Stimulated activated CD4-positive, alpha-beta T cell treated with anti-CD3 and anti-CD28 coated beads, Interleukin-1b, Interleukin-23, amount 100 ng/mL, for 24 hours (primary cell): ENCODE data around the gene BRF1.
"Not testable (repeated sequence)": the region's sequence is repeated elsewhere in the genome, so short reads cannot be mapped to it uniquely, and the experiment has no call there.

Experiments
- DNase-seq, 4 experiments: peaks; one replicate each; pipeline ENCODE4 v3.0.0-alpha.2; 2020; ENCODE audit warnings: low read depth in 4 of 4, low spot score in 1 of 4

Gene BRF1

DNA sequence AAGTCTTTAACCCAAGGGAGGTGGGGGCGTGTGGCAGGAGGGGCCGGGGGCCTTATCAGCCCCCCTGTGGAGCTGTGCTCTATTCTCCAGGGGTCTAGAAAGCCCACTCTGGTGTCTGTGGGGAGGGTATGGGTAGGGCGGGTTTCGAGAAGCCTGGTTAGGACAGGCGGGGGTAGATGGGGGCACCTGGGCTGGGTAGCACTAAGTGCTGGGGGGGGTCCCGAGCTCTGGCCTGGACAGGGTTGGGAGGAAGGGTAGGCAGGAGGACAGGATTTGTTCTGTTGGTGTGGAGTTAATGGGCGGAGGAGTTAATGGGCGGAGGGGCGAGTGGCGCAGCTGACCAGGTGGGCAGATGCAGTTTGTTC, 15.8 kb upstream of the BRF1 start:
- no peak for DNase-seq

DNA sequence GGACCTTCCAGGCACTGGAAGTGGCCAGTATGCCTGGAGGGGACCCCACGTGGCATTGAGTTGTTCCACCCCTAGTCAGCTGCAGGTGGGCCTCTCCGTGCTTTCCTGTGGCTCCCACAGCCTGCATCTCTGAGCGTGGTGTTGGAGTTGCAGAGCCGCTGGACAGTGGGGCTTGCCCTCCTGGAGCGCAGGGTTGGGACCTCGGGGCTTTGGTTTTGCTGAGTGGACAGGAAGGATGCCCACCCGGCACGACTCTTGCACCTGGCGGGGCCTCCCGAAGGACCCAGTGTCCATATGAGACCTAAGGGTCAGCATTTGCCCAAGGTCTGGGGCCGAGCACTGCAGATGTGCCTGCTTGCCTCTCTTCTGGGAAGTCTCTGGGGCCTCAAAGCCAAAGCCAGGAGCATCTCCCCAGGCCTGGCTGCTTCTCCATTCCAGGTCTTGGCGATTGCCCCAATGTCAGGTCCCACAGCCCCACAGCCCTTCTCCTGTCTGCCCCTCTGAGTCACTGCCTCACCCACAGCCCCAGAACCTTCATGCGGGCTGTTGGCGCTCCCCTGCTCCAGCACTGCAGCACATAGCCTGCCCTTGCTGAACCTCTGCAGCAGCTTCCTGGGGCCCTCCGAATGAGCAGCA, 15.3 kb upstream of the BRF1 start:
- DNase-seq = no peak

DNA sequence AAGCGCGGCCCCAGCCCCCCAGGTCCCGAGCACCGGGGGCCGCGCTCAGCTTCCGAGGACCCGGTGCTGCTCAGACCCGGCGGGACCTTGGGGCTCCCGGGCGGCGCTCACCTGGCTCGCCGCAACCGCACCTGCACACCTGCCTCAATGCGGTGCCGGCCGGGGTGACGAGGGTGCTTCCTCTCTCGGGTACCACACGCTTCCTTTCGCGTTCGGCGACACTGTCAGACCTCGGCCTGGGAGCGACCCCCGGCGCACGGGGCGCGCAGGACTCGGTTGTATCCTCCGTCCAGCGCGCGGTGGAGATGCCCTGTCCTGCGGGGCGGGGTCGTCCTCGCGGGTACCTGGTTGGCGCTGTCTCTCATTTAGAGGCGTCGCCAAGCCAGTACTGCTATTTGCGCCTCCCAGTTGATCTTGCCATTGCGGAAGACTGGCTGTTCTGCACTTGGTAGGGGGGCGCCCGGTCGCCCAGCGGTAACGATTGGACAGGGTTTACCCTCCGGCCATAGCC, 14.5 kb upstream of the BRF1 start:
- no peak for DNase-seq

DNA sequence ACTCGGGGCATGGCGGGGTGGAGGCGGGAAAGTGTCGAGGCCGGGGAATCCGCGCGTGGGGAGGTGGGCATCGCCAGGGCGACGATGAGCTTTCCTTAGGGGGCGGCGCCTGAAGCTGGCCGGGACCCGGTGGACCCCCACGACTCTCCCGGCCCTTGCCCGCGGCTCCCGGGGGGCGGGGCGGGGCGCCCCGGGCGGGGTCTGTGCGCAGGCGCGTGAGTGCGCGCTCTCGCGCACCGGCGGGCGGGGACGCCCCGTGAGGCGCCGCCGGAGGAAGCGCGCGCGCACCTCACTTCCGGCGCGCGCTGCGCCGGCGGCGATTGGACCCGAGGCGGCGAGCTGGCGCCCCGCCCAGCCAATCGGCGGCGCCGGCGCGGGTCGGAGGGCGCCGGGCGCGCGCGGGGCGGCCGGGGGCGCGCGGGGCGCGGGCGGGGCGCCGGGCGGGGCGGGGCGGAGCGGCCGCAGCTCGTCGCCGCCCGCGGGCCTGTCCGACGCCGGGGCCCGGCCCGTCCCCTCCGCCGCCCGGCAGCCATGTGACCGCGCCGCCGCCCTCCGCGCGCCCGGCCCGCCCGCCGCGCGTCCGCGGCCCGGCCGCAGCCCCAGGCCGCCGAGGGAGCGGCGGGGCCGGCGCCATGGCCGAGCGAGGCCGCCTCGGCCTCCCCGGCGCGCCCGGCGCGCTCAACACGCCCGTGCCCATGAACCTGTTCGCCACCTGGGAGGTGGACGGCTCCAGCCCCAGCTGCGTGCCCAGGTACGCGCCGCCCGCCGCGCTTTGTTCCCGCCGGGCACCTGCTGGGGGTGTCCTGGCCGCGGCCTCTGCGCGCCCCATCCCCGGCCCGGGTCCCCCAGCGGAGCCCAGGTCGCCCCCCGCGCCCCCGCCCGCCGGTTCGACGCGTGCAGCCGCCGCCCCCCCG, 13.7 kb upstream of the BRF1 start, which contains the start of gene PACS2:
PACS2 (plus strand) TSS at position 462 of the 914 bp plus-strand sequence; CDS start at position 633, 171 bp downstream.
- DNase-seq = peak; percentile 38 to 57 (median 54)

DNA sequence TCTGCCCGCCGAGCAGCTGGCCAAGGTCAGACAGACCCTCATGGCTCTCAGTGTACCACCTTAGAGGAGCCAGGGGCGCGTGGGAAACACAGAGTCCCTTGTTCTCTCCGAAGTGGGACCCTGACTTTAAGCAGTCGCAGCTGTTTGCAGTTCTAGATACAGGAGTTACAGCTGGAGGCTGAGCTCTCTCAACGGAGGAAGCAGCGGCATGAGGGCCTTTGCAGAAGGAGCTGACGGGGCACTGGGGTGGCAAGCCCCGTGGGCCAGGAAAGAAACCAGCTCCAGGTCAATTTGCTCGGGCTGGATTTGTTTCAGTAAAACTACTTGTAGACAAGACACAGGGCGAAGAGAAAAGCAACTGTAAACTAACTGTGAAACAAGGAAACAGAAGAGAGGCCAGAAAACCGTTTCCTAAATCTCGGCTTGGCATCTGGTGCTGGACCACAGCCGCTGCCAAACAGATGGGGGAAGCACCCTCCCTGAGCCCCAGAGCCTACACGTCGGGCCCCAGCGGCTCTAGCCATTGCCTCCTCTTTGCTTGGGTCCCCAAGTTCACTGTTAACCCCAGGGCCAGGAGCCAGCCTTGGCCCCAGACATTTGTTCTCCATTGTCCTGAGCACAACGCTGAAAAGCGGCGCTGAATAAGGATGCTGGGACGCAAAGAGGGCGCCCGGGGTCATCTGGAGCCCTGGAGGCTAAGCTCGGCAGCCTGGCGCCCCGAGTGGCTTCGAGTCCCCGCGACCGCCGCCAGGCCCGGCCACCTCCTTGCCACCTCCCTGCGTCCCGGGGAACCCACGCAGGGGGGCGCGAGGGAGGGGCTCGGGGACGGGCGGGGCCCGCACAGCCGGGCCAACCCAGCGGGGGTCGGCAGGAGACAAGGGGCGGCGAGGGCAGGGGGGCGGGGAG, 12.8 kb upstream of the BRF1 start:
- DNase-seq = no peak

DNA sequence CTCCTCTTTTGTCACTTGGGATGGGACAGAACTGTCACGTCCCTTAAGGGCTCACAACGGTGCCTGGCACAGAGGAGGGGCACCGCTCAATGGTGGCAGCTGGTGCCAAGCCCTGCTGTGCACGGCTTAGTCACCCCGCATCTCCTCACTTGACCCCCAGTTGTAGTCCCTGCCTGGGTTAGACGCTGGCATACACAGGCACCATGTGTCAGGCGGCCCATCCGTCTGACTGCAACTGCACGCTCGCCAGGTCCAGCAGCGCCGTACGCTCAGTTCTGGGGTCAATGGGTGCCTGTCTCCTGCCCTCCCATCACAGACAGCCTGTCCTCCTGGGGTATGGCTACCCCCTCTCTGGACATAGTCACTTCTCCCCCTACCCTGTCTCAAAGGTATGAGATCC, 12.2 kb upstream of the BRF1 start:
- no peak for DNase-seq

DNA sequence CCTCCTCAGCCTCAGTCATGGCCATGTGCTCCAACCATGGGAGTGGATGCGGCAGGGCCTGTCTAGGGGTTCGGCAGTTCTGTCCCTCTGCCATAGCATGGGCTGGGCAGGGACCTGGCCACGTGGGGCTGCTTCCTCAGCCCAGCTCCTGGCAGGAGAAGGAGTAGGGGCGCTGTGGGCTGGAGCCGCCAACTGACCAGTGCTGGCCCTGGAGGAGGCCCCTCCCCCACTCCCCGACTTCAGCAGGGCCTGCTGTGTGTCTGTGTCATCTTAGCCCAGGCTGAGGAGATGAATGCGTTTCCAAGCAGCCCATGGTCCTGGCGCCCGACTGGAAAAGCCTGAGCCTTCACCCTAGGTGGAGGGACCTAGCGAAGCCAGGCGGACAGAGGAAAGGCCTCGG, 11.0 kb upstream of the BRF1 start:
- no peak for DNase-seq

DNA sequence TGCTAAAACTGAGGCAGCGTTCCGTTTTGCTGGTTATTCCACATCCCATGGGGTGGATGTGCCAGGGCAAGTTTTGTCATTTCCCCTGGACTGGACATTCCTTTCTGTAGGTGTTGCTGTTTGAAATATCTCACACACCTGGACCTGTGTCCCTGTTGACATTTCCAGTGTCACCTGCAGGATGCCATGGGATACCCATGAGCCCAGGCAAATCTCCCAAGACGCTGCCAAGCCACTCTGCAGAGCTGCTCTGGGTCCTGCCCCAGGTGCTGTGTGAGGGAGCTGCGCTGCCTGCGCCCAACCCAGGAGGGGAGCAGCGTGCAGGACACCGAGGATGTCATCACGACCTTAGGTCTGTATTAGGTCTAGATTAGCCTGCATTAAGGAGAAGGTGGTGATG, 8.6 kb upstream of the BRF1 start:
- DNase-seq = no peak

DNA sequence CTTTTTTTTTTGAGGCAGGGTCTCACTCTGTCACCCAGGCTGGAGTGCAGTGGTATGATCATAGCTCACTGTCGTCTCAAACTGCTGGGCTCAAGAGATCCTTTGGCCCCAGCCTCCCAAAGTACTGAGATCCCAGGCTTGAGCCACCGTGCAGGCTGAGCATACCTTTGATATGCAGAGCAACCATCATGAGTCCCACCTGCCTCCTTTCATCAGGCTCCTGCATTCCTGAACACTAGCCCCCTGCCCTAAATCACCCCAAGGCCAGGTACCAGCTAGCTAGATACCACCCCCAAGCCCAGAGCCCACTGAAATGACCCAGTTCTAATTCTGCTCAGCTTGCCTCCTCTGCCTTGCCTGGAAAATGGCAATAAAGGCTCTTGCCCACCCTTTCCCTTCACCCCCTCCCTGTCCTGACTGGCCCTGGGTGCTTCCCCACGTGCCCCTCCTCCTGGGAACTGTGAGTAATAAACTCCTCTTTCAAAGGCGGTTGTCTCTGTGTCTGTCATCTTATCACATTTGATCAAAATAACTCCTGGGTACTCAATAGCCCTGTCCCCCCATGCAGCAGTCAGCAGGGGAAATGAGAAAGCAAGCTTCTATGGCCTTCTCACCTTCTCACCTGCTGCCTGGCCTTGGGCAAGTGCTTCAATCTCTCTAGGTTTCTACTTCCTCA, 6.4 kb upstream of the BRF1 start:
- no peak for DNase-seq

DNA sequence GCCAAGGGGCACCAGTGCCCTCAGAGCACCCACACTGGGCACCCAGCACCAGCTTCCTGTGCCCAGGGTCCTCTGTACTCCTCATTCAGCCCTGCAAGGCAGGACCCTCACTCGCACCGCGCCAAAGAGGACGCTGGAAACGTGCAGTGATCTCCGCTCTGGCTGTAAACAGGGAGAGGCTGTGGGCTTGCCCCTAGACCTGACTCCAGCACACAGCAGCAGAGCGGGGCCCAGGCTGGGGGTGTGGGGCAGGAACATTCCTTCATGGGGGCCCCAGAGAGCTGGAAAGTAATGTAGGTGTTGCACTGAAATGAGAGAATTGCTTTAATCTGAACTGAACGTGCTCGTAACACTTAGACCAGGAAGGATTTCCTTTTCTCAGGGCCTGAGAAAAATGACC, 5.0 kb upstream of the BRF1 start:
- DNase-seq = no peak

DNA sequence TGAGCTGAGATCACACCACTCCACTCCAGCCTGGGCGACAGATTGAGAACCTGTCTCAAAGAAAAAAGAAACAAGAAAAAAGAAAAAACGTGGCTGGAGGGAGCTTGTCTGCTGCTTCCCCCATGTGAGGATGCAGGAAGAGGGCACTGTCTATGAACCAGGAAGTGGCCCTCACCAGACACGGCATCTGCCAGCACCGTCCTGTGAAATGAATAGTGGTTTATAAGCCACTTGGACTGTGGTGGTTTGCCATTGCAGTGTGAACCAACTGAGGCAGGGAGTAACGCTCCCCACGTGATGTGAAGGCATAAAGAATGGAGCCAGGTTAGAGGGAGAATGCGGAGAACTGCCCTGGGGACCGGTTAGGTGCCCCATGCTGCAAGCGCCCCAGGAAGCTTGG, 4.5 kb upstream of the BRF1 start:
- no peak for DNase-seq

DNA sequence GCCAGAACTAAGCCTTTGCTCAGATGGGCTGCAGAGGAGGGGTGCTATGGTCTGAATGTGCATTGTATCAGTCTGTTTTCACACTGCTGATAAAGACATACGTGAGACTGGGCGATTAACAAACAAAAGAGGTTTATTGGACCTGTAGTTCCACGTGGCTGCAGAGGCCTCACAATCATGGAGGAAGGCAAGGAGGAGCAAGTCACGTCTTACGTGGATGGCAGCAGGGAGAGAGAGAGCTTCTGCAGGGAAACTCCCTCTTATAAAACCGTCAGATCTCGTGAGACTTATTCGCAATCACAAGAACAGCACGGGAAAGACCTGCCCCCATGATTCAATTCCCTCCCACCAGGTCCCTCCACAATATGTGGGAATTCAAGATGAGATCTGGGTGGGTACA, 3.8 kb upstream of the BRF1 start:
- no peak for DNase-seq

DNA sequence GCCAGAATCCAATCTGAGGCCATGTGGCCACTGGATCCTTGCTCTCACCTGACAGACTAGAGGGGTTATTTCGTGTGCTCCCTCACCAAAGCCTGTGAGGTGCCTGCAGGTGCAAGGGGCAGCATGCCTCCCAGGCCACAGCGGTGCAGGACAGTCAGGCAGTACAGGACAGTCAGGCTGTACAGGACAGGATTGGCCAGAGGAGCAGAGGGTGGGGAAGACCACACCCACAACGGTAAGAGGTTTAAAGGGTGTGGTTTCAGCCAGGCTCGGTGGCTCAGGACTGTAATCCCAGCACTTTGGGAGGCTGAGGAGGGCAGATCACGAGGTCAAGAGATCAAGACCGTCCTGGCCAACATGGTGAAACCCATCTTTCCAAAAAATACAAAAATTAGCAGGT, 3.1 kb upstream of the BRF1 start:
- DNase-seq = no peak

DNA sequence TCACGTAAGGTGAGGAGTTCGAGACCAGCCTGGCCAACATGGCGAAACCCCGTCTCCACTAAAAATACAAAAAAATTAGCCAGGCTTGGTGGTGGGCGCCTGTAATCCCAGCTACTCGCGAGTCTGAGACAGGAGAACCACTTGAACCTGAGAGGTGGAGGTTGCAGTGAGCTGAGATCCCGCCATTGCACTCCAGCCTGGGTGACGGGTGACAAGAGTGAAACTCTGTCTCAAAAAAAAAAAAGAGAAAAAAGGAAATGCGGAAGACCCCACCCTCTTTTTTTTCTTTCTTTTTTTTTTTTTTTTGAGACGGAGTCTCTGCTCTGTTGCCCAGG, 1.1 kb upstream of the BRF1 start:
- not testable (repeated sequence) for DNase-seq

DNA sequence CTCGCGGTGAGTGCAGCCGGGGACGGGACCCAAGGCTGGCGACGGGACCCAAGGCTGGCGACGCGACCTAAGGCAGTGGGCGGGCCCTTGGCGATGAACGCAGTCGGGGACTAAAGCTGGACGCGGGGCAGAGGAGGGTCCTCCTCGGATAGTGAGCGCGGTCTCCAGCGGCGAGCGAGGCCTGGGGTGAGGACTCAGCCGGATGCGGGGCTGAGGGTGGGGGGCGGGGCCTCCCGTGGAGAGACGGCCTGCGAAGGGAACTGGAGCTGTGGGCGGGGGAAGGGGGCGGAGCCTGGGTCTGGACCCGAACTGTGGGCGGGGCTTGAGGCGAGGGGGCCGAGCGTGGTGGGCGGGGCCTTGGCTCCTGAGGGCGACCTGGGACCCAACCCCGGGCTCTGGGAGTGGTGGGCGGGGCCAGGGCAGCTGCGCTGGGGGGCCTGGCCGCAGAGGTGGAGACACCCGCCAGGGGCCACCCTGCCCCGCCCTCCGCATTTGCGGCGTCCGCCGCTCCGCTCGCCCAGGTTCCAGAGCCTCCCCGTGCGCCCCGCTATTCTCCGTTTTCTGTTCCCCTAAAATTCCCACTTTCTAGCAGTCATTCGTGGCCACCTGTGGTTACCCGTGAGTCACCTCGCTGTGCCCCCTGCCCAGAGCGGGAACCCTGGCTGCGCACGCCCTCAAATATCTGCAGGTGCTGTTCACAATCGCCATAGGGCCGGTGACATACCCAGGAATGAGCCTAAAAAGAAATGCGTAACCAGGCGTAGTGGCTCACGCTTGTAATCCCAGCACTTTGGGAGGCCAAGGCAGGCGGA, 508 bp upstream of the BRF1 start:
- peak; percentile 99 to 100 (median 100) for DNase-seq

DNA sequence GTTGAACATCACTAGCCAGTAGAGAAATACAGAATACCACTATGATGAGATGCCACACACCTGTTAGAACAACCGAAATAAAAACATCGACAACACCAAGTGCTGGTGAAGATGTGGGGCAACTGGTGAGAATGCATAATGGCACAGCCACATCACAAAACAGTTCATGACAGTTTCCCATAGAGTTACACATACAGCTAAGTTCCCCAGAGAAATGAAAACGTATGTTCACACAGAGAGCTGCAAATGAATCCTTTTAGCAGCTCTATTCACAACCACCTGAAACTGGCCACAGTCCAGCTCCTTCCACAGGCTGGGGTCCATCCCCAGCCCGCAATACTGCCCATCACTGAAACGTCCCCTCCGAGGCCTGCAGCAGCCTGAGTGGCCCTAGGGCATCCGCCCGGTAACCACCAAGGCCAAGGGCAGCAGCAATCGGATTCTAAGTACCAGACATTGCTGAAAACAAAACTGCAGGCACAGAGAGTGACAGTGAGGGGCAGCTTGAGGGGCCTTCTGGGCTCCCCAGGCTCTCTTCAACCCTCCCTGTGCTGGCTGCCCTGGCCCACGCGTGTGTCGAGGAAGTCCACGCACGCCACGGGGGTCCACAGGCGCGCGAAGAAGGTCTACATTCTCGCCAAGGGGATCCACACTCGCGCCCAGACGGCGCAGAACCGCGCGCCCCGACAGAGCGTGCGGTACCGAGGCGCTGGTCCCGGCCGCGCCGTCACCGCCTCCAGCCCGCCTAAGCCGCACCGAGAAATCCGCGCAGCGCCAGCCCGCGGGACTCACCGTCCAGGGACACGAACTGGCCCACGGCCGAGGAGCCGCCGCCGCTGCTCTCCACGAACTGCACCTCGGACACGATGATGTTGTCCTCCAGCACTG, 903 bp downstream of the BRF1 start:
- DNase-seq = no peak

DNA sequence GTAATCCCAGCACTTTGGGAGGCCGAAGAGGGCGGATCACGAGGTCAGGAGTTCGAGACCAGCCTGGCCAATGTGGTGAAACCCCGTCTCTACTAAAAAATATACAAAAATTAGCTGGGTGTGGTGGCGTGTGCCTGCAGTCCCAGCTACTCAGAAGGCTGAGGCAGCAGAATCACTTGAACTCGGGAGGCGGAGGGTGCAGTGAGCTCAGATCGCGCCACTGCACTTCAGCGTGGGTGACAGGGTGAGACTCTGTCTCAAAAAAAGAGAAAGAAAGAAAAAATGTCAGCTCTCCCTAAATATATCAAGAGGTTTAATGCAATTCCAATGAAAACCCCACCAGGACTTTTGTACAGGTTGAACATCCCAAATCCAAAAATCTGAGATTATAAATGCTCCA, 3.5 kb downstream of the BRF1 start:
- DNase-seq = not testable (repeated sequence)

DNA sequence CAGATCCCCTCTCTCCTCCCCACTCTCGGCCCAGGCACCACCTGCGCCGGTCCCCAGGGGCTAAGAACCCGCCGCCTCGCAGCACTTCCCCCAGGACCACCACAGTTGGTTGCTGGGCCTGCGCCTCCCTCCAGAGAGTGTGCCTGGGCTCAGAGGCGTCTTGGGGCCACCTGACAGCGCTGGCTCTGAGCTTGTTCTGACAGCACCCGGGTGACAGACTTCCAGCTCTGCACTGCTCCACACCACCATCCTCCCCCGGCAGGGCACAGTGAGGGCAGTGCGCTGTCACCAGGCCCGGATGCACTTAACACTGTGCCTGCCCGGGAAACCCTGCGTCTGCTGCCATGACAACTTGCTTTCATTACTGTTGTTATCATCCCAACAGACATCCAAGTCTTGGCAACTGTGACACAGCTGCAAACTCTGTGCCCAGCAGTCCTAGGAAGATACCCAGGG, 6.6 kb downstream of the BRF1 start:
- peak in 1 of 4 experiments; percentile 40 for DNase-seq
